GDM1 (cell line): ENCODE results near the gene ARHGEF40.
"Not testable (repeated sequence)": the region's sequence is repeated elsewhere in the genome, so short reads cannot be mapped to it uniquely, and the experiment has no call there.

Source experiments
- DNase-seq: peaks from one replicate; lab custom pipeline; 2025; lab: John Stamatoyannopoulos, UW

ARHGEF40 gene

GRCh38 chr14:21039585-21040369 is 30.3 kb upstream of the ARHGEF40 start:
- peak; percentile 63 for DNase-seq

GRCh38 chr14:21040370-21040925 is 29.7 kb upstream of the ARHGEF40 start:
- no peak for DNase-seq

- DNase-seq = not testable (repeated sequence)
Measured at GRCh38 chr14:21040941-21041340, 29.2 kb upstream of the ARHGEF40 start.

GRCh38 chr14:21041676-21042433 is 28.2 kb upstream of the ARHGEF40 start, which contains the start of gene RNASE7:
Gene RNASE7, plus strand, starts transcription at chr14:21042362. Its CDS starts 631 bp downstream, at chr14:21042993.
- no peak for DNase-seq

- DNase-seq = no peak
Measured at GRCh38 chr14:21042918-21043317, 27.2 kb upstream of the ARHGEF40 start.

GRCh38 chr14:21043387-21043973 is 26.6 kb upstream of the ARHGEF40 start:
- DNase-seq = no peak

- DNase-seq = peak; percentile 81
Measured at GRCh38 chr14:21043974-21044618, 26.0 kb upstream of the ARHGEF40 start.

GRCh38 chr14:21047378-21047781 is 22.7 kb upstream of the ARHGEF40 start:
- DNase-seq = no peak

- no peak for DNase-seq
Measured at GRCh38 chr14:21048638-21049037, 21.5 kb upstream of the ARHGEF40 start.

GRCh38 chr14:21049271-21049673 is 20.8 kb upstream of the ARHGEF40 start:
- no peak for DNase-seq

- no peak for DNase-seq
Measured at GRCh38 chr14:21050597-21050996, 19.5 kb upstream of the ARHGEF40 start.

- no peak for DNase-seq
Measured at GRCh38 chr14:21053184-21054122, 16.7 kb upstream of the ARHGEF40 start.

GRCh38 chr14:21054123-21054767 is 15.9 kb upstream of the ARHGEF40 start:
- DNase-seq = no peak

- DNase-seq = no peak
Measured at GRCh38 chr14:21054768-21055145, 15.3 kb upstream of the ARHGEF40 start.

GRCh38 chr14:21055432-21056117 is 14.5 kb upstream of the ARHGEF40 start:
- no peak for DNase-seq

GRCh38 chr14:21056520-21057163 is 13.5 kb upstream of the ARHGEF40 start:
- no peak for DNase-seq

- DNase-seq = no peak
Measured at GRCh38 chr14:21057803-21058675, 12.1 kb upstream of the ARHGEF40 start, which contains the start of gene RNASE8. Gene RNASE8, plus strand, starts transcription at chr14:21057822. Its CDS starts 71 bp downstream, at chr14:21057893.

- DNase-seq = no peak
Measured at GRCh38 chr14:21058903-21059302, 11.2 kb upstream of the ARHGEF40 start.
